ENCODE data around the gene GLIS1. TPM values are rescaled to one million over a fixed set of nuclear protein-coding genes. Genes with fewer than 3 reads are reported as not detected.

The GLIS1 gene
- total and polyA plus RNA-seq, 2 donors = 0.05 to 0.59 TPM

- H3K27ac ChIP-seq (ENCODE audit: low read depth in 1 of 2, low read length in 1 of 2) = no peak overlapping the region
- no peaks in the 10 kb centered on the region for H3K9me3 ChIP-seq (ENCODE audit: control insufficient read depth in 2 of 2, insufficient read depth in 1 of 2, low read length in 1 of 2)
- H3K4me1 ChIP-seq (ENCODE audit: control insufficient read depth in 2 of 2, insufficient read depth in 2 of 2, low read length in 2 of 2) = peaks cover 0 to 3% of the 10 kb centered on the region in 2 donors
- H3K27me3 ChIP-seq (ENCODE audit: control insufficient read depth in 2 of 2, insufficient read depth in 1 of 2, low read length in 1 of 2) = no peaks in the 10 kb centered on the region
- no peak overlapping the region for H3K4me3 ChIP-seq (ENCODE audit: low read length in 2 of 2)
- no peaks in the 10 kb centered on the region for H3K36me3 ChIP-seq (ENCODE audit: control insufficient read depth in 2 of 2, insufficient read depth in 2 of 2, low read length in 1 of 2)
- WGBS = 83% methylated on average over 15 of the region's 15 CpGs
- peak in 2 of 9 donors; percentile 23 to 63 for DNase-seq (ENCODE audit: low read depth in 6 of 9, low spot score in 9 of 9)
Measured at GRCh38 chr1:53541761-53542550, 197.0 kb downstream of the GLIS1 start.

GRCh38 chr1:53541263-53541625, 197.7 kb downstream of the GLIS1 start:
- Histone ChIP-seq H3K36me3 (ENCODE audit: control insufficient read depth in 2 of 2, insufficient read depth in 2 of 2, low read length in 1 of 2) (no peaks in the 10 kb centered on the region), H3K27ac (ENCODE audit: low read depth in 1 of 2, low read length in 1 of 2) (no peak overlapping the region), H3K27me3 (ENCODE audit: control insufficient read depth in 2 of 2, insufficient read depth in 1 of 2, low read length in 1 of 2) (no peaks in the 10 kb centered on the region), H3K4me1 (ENCODE audit: control insufficient read depth in 2 of 2, insufficient read depth in 2 of 2, low read length in 2 of 2) (peaks cover 0 to 3% of the 10 kb centered on the region in 2 donors), H3K4me3 (ENCODE audit: low read length in 2 of 2) (no peak overlapping the region), H3K9me3 (ENCODE audit: control insufficient read depth in 2 of 2, insufficient read depth in 1 of 2, low read length in 1 of 2) (no peaks in the 10 kb centered on the region)
- WGBS = 98% methylated on average over 2 of the region's 2 CpGs
- no peak for DNase-seq (ENCODE audit: low read depth in 6 of 9, low spot score in 9 of 9)

- WGBS = 95% methylated on average over 14 of the region's 14 CpGs
Measured at GRCh38 chr1:53540604-53541262, 198.2 kb downstream of the GLIS1 start.

GRCh38 chr1:53539711-53540603, 199.0 kb downstream of the GLIS1 start:
- Histone ChIP-seq H3K9me3 (ENCODE audit: control insufficient read depth in 2 of 2, insufficient read depth in 1 of 2, low read length in 1 of 2) (no peaks in the 10 kb centered on the region), H3K36me3 (ENCODE audit: control insufficient read depth in 2 of 2, insufficient read depth in 2 of 2, low read length in 1 of 2) (no peaks in the 10 kb centered on the region), H3K4me3 (ENCODE audit: low read length in 2 of 2) (no peak overlapping the region), H3K4me1 (ENCODE audit: control insufficient read depth in 2 of 2, insufficient read depth in 2 of 2, low read length in 2 of 2) (peaks cover 0 to 3% of the 10 kb centered on the region in 2 donors), H3K27ac (ENCODE audit: low read depth in 1 of 2, low read length in 1 of 2) (no peak overlapping the region), H3K27me3 (ENCODE audit: control insufficient read depth in 2 of 2, insufficient read depth in 1 of 2, low read length in 1 of 2) (no peaks in the 10 kb centered on the region)
- no peak for DNase-seq (ENCODE audit: low read depth in 6 of 9, low spot score in 9 of 9)
- 96% methylated on average over 22 of the region's 22 CpGs for WGBS

More at GRCh38 chr1:53540604-53541262, 198.2 kb downstream of the GLIS1 start:
- Histone ChIP-seq H3K27ac (ENCODE audit: low read depth in 1 of 2, low read length in 1 of 2) (no peak overlapping the region), H3K4me3 (ENCODE audit: low read length in 2 of 2) (no peak overlapping the region), H3K36me3 (ENCODE audit: control insufficient read depth in 2 of 2, insufficient read depth in 2 of 2, low read length in 1 of 2) (no peaks in the 10 kb centered on the region), H3K4me1 (ENCODE audit: control insufficient read depth in 2 of 2, insufficient read depth in 2 of 2, low read length in 2 of 2) (peaks cover 0 to 3% of the 10 kb centered on the region in 2 donors), H3K27me3 (ENCODE audit: control insufficient read depth in 2 of 2, insufficient read depth in 1 of 2, low read length in 1 of 2) (no peaks in the 10 kb centered on the region), H3K9me3 (ENCODE audit: control insufficient read depth in 2 of 2, insufficient read depth in 1 of 2, low read length in 1 of 2) (no peaks in the 10 kb centered on the region)
- no peak for DNase-seq (ENCODE audit: low read depth in 6 of 9, low spot score in 9 of 9)

- DNase-seq (ENCODE audit: low read depth in 6 of 9, low spot score in 9 of 9) = no peak
- Histone ChIP-seq H3K27ac (ENCODE audit: low read depth in 1 of 2, low read length in 1 of 2) (no peak overlapping the region), H3K27me3 (ENCODE audit: control insufficient read depth in 2 of 2, insufficient read depth in 1 of 2, low read length in 1 of 2) (no peaks in the 10 kb centered on the region), H3K4me1 (ENCODE audit: control insufficient read depth in 2 of 2, insufficient read depth in 2 of 2, low read length in 2 of 2) (peaks cover 0 to 3% of the 10 kb centered on the region in 2 donors), H3K9me3 (ENCODE audit: control insufficient read depth in 2 of 2, insufficient read depth in 1 of 2, low read length in 1 of 2) (no peaks in the 10 kb centered on the region), H3K4me3 (ENCODE audit: low read length in 2 of 2) (no peak overlapping the region), H3K36me3 (ENCODE audit: control insufficient read depth in 2 of 2, insufficient read depth in 2 of 2, low read length in 1 of 2) (no peaks in the 10 kb centered on the region)
- WGBS = 95% methylated on average over 2 of the region's 2 CpGs
Measured at GRCh38 chr1:53539226-53539625, 199.7 kb downstream of the GLIS1 start.

- Histone ChIP-seq H3K9me3 (ENCODE audit: control insufficient read depth in 2 of 2, insufficient read depth in 1 of 2, low read length in 1 of 2) (no peaks in the 10 kb centered on the region), H3K27ac (ENCODE audit: low read depth in 1 of 2, low read length in 1 of 2) (no peak overlapping the region), H3K36me3 (ENCODE audit: control insufficient read depth in 2 of 2, insufficient read depth in 2 of 2, low read length in 1 of 2) (no peaks in the 10 kb centered on the region), H3K4me3 (ENCODE audit: low read length in 2 of 2) (no peak overlapping the region), H3K27me3 (ENCODE audit: control insufficient read depth in 2 of 2, insufficient read depth in 1 of 2, low read length in 1 of 2) (no peaks in the 10 kb centered on the region), H3K4me1 (ENCODE audit: control insufficient read depth in 2 of 2, insufficient read depth in 2 of 2, low read length in 2 of 2) (no peaks in the 10 kb centered on the region)
- DNase-seq (ENCODE audit: low read depth in 6 of 9, low spot score in 9 of 9) = no peak
- WGBS = 94% methylated on average over 6 of the region's 6 CpGs
Measured at GRCh38 chr1:53536606-53537005, 202.4 kb downstream of the GLIS1 start.

GRCh38 chr1:53535846-53536245, 203.1 kb downstream of the GLIS1 start:
- no peak for DNase-seq (ENCODE audit: low read depth in 6 of 9, low spot score in 9 of 9)
- WGBS = 96% methylated on average over 7 of the region's 7 CpGs
- H3K4me1 ChIP-seq (ENCODE audit: control insufficient read depth in 2 of 2, insufficient read depth in 2 of 2, low read length in 2 of 2) = no peaks in the 10 kb centered on the region
- no peaks in the 10 kb centered on the region for H3K27me3 ChIP-seq (ENCODE audit: control insufficient read depth in 2 of 2, insufficient read depth in 1 of 2, low read length in 1 of 2)
- H3K36me3 ChIP-seq (ENCODE audit: control insufficient read depth in 2 of 2, insufficient read depth in 2 of 2, low read length in 1 of 2) = no peaks in the 10 kb centered on the region
- no peak overlapping the region for H3K4me3 ChIP-seq (ENCODE audit: low read length in 2 of 2)
- no peak overlapping the region for H3K27ac ChIP-seq (ENCODE audit: low read depth in 1 of 2, low read length in 1 of 2)
- no peaks in the 10 kb centered on the region for H3K9me3 ChIP-seq (ENCODE audit: control insufficient read depth in 2 of 2, insufficient read depth in 1 of 2, low read length in 1 of 2)

GRCh38 chr1:53535226-53535625, 203.7 kb downstream of the GLIS1 start:
- H3K36me3 ChIP-seq (ENCODE audit: control insufficient read depth in 2 of 2, insufficient read depth in 2 of 2, low read length in 1 of 2) = no peaks in the 10 kb centered on the region
- H3K27me3 ChIP-seq (ENCODE audit: control insufficient read depth in 2 of 2, insufficient read depth in 1 of 2, low read length in 1 of 2) = no peaks in the 10 kb centered on the region
- DNase-seq (ENCODE audit: low read depth in 6 of 9, low spot score in 9 of 9) = no peak
- H3K9me3 ChIP-seq (ENCODE audit: control insufficient read depth in 2 of 2, insufficient read depth in 1 of 2, low read length in 1 of 2) = no peaks in the 10 kb centered on the region
- no peaks in the 10 kb centered on the region for H3K4me1 ChIP-seq (ENCODE audit: control insufficient read depth in 2 of 2, insufficient read depth in 2 of 2, low read length in 2 of 2)
- no peak overlapping the region for H3K27ac ChIP-seq (ENCODE audit: low read depth in 1 of 2, low read length in 1 of 2)
- no peak overlapping the region for H3K4me3 ChIP-seq (ENCODE audit: low read length in 2 of 2)
- WGBS = 98% methylated on average over 5 of the region's 5 CpGs

GRCh38 chr1:53532912-53533311, 206.1 kb downstream of the GLIS1 start:
- no peak overlapping the region for H3K4me3 ChIP-seq (ENCODE audit: low read length in 2 of 2)
- no peaks in the 10 kb centered on the region for H3K36me3 ChIP-seq (ENCODE audit: control insufficient read depth in 2 of 2, insufficient read depth in 2 of 2, low read length in 1 of 2)
- H3K27ac ChIP-seq (ENCODE audit: low read depth in 1 of 2, low read length in 1 of 2) = no peak overlapping the region
- H3K9me3 ChIP-seq (ENCODE audit: control insufficient read depth in 2 of 2, insufficient read depth in 1 of 2, low read length in 1 of 2) = no peaks in the 10 kb centered on the region
- 94% methylated on average over 4 of the region's 4 CpGs for WGBS
- no peaks in the 10 kb centered on the region for H3K4me1 ChIP-seq (ENCODE audit: control insufficient read depth in 2 of 2, insufficient read depth in 2 of 2, low read length in 2 of 2)
- no peaks in the 10 kb centered on the region for H3K27me3 ChIP-seq (ENCODE audit: control insufficient read depth in 2 of 2, insufficient read depth in 1 of 2, low read length in 1 of 2)
- DNase-seq (ENCODE audit: low read depth in 6 of 9, low spot score in 9 of 9) = no peak
